GM19240 (cell line): ENCODE results near the gene PEAK1.
"Not testable (repeated sequence)": the region's sequence is repeated elsewhere in the genome, so short reads cannot be mapped to it uniquely, and the experiment has no call there.

Experiments
- DNase-seq: peaks from one replicate; pipeline ENCODE4 v3.0.0; 2011; ENCODE audit warnings: low spot score; ENCODE audit not compliant: insufficient read length

The PEAK1 gene

DNA sequence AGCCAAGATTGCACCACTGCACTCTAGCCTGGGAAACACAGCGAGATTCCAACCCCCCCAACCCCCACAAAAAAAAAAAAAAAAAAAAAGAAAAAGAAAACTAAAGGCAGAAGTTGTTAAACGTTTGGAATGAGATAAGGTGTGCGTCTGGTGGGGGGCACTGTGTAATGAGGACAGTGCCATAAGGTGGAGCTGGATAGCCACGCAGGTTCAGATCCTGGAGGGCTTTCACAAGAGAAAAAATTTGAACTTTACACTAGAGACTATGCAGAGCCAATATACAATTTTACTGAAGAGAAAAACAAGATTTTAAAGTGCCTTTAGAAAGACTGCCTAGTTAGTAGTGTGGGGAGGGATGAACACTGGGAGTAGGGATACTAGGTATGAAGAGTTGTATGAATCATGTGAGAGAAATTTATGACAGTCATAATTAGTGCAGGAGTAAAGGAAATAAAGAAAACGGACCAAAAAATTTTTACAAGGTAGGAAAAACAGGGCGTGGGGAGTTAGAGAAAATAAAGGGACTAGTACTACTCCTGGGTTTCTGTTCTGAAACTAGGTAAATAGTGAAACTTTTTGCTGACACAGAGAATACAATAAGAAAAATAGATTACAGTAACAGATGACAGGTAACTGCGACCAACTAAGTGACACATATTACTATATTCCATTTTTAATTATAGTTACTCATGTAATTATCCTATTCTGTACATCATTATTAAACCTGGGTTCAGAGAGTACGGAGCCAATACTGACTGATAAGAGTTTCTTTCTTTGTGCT lies 108.1 kb downstream of the PEAK1 start:
- no peak for DNase-seq

DNA sequence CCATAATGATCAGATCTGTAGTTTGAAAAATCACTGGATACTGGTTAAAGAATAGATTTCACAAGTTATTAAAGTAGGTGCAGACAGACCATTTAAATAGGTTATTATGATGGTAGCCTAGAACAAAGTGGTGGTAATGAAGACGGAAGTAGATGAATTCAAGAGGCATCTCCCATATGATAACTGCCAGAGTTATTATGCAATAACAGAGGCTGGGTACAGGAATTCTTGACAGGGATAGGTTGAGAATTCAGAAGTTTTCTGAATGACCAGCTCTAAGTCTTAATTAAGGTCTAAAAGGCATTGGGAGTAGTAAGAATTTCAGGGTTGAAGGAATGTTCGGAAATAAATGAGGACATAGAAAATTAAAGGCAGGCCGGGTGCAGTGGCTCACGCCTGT lies 108.9 kb downstream of the PEAK1 start:
- DNase-seq: no peak

DNA sequence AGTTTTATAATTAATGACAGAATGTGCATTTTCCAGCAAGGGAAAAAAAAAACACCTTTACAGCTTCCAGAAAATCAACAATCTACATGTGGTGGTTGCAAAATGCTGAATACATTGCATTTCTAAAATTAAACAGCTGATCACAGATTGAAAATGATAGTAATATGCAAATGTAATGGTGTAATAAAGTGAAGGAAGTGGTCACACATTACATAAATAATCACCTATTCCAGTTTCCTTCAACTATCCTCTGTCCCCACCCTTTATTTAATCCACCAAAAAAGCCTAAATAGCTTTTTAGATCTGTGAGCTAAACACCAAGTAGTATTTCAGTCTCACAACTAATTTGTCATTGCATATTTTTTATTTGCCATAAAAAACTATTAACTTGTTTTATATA lies 110.5 kb downstream of the PEAK1 start:
- DNase-seq: no peak

DNA sequence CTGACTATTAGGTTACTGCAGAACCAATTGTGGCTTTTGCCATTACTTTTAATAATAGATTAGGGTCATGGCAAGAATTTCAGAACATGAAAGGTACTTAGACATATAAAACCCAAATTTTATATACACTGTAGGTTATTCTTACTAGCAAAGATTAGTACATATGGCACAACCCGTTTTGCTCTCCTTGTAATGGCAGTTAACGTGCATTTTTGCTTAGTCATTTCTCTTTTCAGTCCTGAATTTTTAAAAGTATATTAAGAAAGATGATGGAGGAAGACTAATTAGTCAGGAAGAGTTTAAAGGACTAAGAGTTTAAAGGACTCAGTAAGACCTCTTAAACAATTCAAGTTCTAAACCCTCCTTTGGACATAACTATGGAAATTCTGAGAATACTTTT lies 114.0 kb downstream of the PEAK1 start:
- no peak for DNase-seq

DNA sequence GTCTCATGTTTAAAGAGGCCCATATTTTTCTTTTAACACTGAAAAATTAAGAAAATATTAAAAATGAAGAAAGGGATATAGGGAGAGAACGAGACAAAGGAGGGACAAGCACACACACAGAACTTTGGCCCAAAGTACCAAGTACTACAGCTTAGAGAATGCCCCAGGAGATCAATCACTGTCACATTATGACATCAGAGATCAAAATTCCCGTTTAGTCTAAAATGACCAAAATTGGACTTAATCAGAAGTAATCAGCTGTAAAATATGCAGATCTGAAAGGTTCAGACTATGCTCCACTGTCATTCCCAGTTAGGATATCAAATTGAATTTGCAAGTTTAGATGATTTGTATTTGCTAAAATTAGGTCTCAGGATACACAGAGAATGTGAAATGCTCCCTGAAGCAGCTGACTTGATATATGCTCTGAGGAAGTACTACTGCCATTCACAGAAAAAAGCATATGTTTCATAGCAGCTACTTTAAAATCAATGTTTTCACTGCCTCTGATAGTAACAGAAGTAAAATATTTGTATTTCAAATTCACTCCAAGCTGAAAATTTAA lies 123.0 kb downstream of the PEAK1 start:
- no peak for DNase-seq

DNA sequence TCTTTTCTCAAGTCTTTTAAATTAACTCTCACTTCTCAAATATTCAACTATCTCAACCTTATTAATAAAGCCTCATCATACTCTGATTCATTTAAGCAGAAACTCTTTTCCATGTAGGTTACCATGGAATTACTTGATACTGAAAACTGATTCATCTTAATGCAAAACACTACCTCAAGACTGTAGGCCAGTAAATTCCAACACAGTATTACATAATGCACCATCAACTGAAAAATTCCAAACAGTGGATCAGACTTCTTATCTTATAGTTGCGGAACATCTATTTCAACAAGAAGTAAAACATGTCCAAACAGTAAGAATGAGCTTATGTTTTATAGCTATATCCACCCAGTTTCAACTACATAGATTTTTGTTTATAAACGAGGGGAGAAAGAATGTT lies 124.5 kb downstream of the PEAK1 start:
- DNase-seq: no peak

DNA sequence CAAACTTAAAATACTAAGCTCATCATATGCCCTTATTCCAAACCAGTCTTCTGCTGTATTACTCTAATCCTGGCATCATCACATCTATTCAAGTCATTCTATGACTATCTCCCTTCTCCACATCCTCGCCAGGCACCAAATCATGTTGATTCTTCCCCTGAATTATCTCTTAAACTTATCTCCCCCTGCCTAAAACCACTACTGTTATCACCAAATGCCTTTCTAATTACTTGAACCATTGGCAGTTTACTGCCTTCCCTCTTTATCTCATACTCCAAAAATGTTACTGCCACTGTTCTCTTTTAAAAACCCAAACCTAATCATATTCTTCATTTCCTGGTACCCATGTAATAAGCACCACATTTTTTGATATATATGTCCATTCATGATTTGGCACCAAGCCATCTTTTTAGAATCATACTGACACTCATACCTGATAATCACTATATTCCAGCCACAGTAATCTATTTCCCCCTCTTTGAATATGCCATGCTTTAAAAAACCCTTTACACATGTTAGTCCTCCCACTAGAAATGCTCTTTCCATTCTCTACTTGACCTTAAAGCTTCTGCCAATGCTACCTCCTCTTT lies 126.8 kb downstream of the PEAK1 start:
- DNase-seq: no peak

DNA sequence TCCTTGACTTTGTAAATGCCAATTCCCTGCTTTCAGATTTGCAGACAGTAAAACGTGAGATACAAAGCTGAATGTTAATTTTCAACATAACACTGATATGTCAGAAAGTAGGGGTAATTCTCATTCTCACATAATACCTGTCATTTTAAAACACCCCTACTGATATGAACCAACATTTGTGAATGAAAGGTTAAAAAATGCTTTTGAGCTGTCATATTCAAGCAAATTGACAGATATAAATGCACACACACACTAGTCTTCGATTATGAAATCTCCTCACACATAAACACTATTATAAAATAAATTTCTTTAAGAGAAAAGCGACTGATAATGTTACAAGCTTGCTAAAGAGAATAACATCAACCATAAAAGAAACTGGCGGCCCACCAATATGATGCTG lies 128.8 kb downstream of the PEAK1 start:
- DNase-seq: no peak

DNA sequence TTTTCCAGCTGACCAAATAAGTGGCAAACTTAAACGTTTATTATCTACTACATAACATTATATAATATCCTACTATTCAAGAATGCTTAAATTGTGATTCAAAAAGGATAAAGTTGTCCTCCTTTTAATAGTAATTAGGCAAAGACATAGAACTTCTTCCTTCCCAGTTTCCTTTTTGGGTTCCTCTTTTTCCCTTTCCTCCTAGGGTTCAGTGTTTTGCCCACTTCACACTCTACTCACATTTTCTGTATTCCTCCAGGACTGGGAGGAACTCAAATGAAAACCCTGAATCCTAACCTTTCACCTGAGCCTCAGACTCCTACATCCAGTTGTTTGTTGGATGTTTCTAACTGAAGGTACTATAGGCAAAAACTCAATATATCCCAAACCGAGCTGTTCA lies 132.5 kb downstream of the PEAK1 start:
- DNase-seq: no peak

DNA sequence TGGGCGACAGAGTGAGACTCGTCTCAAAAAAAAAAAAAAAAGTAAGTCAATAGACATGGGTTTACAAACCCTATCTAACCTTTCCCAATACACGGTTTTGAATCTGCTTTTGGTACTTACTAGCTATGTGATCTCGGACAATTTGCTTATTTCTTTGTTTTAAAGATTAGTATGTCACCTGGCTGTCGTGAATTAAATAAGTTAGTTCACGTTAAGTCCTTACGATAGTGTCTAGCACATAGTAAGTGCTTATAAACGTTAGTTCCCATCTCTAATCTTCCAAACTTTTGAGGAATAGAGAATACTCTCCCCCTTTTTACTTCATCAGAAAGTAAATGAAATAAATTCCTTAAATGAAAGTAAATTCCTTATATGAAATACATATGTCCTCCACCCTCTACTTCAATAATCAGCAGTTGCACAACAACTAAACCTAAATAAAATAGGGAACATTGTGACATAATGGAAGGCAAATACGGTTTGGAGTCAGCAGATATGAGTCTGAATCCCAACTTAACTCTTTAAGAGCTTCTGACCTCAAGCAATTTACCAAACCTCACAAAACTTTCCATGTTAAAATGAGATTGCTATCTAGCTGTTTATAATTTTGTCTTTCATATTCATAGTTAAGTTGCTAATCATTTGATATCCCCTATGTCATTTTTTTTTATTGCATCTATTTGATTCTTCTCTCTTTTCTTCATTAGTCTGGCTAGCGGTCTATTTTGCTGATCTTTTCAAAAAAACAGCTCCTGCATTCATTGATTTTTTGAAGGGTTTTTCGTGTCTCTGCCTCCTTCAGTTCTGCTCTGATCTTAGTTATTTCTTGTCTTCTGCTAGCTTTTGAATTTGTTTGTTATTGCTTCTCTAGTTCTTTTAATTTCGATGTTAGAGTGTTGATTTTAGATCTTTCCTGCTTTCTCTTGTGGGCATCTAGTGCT lies 134.6 kb downstream of the PEAK1 start:
- no peak for DNase-seq

DNA sequence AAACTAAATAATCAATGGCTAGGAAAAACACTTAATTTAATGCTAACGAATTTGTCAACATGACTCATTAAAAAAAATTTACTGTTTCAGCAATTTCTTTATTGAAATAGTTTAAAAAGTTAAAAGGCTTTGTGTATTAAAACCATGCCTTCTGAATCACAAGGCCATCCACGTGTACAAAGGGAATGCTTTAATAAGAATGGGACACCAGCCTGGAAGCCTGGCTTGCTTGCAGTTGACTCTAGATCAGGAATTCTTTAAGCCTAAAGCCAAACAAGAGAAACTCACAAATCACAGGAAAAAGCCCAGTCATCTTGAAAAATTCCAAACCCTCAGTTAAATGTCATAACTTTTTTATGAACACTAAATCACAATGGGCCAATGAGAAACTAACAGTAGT lies 137.6 kb downstream of the PEAK1 start:
- DNase-seq: no peak

DNA sequence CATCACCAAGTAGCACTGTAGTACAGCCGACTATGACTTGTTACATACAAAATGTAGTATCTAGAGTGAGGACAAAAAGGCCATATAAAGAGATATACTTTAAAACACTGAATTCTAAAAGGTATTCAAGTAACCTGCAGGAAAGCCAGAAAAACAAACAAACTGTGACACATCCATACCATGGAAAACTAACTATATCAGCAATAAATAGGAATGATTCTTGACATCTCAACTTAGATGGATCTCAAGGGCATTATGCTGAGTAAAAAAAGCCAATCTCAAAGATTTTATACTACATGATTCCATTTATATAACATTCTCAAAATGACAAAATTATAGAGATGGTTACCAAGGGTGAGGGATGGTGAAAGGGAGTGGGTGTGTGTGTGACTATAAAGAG lies 143.0 kb downstream of the PEAK1 start:
- DNase-seq: no peak

DNA sequence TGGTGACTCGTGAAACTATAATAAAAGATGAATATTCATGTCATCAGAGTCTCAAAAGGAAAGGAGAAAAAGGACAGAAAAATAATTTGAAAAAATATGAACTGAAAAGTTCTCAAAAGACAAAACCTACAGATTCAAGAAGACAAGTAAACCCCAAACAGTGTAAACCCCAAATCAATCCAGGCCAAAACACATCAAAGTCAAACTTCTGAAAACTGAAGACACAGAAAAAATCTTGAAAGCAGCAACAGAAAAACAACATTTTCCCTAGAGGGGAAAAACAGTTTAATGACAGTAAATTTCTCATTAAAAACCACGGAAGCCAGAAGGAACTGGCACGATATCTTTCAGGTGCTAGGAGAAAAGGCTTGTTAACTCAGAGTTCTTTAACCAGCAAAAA lies 143.8 kb downstream of the PEAK1 start:
- no peak for DNase-seq

DNA sequence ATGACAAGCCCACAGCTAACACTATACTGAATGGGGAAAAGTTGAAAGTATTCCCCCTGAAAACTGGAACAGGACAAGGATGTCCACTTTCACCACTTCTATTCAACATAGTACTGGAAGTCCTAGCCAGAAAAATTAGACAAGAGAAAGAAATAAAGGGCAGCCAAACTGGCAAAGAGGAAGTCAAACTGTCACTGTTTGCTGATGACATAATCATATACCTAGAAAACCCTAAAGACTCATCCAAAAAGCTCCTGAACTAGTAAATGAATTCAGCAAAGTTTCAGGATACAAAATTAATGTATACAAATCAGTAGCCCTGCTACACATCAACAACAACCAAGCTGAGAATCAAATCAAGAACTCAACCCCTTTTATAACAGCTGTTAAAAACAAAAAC lies 146.8 kb downstream of the PEAK1 start:
- not testable (repeated sequence) for DNase-seq

DNA sequence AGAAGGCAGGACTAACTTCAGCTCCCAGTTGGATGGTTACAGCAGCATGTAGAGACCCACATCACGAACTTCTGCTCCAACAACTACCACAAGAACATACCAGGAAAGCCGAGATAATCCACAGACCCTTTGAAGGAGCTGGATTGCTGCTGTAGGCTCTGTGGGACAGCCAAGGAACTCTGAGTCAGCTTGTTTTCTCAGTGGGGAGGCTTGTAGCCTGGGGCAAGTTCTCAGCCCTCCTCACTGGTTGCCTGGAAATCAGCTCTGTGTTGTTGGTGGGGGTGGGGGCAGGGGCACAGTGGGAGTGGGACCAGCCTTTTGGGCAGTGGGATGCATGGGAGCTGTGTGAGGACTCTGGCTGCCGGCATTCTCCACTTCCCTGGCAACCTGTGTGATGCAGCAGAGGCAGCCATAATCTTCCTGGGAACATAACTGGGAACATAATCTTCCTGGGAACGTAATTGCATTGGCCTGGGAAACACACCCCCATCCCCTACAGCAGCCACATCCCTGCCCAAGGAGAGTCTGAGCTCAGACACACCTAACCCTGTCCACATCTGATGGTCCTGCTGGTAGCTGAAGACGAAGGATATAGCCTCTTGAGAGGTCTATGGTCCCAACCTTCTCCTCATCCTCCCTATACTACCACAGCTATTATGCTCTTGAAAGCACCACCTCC lies 153.1 kb downstream of the PEAK1 start:
- DNase-seq: no peak

DNA sequence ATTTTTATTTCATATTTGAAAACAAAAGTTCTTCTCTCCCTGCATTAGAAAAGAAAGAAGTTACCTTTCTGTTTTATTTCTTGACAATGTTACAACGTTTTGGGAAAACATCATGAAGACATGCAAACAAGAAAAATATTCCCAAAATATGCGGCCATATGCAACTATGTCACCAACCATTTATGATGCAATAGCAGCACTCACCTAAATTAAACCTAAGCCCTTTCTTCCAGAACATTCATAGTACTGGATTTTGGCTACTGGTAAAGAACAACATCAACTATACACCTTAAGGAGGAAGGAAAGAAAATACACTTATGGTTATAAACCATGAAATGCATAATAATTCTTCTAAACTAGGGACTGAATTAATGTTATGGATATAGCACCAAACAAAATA lies 164.5 kb downstream of the PEAK1 start:
- DNase-seq: no peak

DNA sequence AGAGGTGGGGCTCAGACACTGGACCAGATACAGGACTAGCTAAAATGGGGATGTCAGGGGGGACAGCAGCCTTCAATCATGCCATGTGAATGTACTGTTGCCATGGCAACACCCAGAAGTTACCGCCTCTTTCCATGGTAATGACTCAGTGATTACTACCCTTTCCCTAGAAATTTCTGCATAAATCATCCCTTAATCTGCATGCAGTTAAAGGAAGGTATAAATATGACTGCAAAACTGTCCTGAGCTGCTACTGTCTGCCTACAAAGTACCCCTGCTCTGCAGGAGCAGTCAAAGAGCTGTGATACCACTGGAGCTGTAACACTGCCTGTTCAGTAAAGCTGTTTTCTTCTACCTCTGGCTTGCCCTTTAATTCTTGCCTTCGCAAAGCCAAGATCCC lies 168.2 kb downstream of the PEAK1 start:
- no peak for DNase-seq

DNA sequence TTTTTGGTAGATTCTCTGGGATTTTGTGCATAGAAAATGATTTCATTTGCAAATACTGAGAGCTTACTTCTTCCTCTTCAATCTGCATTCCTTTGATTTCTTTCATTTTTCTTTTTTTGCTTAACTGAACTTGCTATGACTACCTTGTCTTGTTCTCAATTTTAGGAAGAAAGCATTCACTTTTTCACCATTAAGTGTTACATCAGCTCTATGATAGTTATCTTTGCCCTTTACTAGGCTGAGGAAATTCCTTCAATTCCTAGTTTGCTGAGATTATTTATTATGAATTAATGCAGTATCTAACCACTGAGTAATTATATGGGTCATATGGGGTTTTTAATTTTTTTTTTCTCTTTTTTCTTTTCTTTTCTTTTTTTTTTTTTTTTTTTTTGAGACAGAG lies 172.8 kb downstream of the PEAK1 start:
- no peak for DNase-seq

DNA sequence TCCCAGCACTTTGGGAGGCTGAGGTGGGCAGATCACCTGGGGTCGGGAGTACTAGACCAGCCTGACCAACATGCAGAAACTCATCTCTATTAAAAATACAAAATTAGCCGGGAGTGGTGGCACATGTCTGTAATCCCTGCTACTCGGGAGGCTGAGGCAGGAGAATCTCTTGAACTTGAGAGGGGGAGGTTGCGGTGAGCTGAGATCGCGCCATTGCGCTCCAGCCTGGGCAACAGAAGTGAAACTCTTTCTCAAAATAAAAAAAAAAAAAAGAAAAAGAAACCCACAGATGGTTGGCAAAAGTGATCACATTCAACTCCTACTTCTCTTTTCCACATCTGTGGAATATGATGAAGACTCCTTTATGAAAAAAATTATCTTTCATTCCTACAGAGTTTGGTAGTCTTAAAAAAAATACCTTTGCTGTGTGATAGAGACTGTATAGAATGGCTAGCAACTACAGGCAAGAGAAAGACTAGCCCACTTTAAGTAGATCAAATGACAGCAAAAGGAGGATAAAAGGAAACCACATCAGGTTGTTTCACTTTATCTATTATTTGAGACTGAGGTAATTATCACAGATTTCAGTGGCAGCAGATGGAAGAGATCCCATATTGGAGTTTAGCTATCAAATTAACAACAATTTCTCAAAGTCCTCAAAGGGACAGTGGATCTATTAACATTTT lies 176.0 kb downstream of the PEAK1 start:
- no peak for DNase-seq

DNA sequence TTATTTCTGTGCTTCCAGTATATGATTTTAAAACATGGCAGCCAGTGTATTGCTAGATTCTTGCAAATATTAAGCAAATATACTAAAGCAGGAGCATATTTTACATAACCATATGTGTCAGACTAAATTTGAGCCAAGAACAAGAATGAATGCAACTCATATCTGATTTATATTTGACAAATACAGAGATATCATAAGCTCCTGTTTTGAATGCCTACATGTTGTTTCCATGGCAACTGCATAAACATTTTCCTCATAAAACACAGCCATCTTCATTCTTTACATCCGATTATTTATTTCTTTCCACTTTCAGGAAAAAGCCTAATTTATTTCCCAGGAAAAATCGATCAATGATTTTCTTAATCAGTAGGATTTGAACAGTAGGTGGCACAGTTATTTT lies 176.8 kb downstream of the PEAK1 start:
- no peak for DNase-seq
